Fibroblast of lung (primary cell): Measurements from ENCODE around the gene DNER.

Experiments used
- EZH2 ChIP-seq: IDR thresholded peaks from 2 replicates; pipeline ENCODE4 v1.5.1; 2012; ENCODE audit warnings: low read length, control low read depth, mild to moderate bottlenecking; ENCODE audit errors: missing control alignments
- TF ChIP-seq, protein P1 (sequence below), 2 donors: IDR thresholded peaks in 1 of 2; conservative IDR thresholded peaks in 1 of 2; 1 replicate in 1 of 2; 2 replicates in 1 of 2; pipeline ENCODE4 v1.5.1; 2011 to 2012; ENCODE audit warnings: low read length in 2 of 2, control low read depth in 1 of 2, inconsistent platforms in 1 of 2, low read depth in 1 of 2, mild to moderate bottlenecking in 1 of 2

DNA sequence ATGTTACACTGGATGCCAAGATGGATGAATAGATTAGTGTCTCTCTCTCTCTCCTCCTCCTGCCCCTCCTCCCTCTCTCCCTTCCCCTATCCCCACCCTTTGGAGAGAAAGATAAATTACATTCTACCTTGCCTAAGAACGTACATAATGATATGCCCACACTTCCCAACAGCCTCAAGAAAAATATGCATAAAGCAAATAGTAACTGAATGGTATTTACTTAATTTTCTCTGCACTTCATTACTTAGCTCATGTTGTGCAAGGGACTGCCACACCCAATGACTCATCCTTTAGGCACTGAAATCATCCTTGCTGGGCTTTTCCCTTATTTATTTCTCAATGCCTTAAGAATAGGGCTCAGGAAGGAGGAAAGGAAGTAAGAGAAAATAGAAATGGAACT is 306.0 kb downstream of the DNER start:
- TF ChIP-seq, protein P1, sequence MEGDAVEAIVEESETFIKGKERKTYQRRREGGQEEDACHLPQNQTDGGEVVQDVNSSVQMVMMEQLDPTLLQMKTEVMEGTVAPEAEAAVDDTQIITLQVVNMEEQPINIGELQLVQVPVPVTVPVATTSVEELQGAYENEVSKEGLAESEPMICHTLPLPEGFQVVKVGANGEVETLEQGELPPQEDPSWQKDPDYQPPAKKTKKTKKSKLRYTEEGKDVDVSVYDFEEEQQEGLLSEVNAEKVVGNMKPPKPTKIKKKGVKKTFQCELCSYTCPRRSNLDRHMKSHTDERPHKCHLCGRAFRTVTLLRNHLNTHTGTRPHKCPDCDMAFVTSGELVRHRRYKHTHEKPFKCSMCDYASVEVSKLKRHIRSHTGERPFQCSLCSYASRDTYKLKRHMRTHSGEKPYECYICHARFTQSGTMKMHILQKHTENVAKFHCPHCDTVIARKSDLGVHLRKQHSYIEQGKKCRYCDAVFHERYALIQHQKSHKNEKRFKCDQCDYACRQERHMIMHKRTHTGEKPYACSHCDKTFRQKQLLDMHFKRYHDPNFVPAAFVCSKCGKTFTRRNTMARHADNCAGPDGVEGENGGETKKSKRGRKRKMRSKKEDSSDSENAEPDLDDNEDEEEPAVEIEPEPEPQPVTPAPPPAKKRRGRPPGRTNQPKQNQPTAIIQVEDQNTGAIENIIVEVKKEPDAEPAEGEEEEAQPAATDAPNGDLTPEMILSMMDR (conservative IDR thresholded peaks at IDR 0.05 in 1 of 2, IDR thresholded peaks at IDR 0.05 in 1 of 2; ENCODE audit: low read depth in 1 of 2, low read length in 2 of 2) = no peak
- TF ChIP-seq EZH2 = no peak
